Upper lobe of left lung (tissue), 4 donors: Measurements from ENCODE around the gene APOC4.
A peak's percentile ranks its signal among the peaks of the same experiment; 100 is the strongest.

ENCODE experiments used
- POLR2A ChIP-seq, 4 donors: fragments of 450-650 bp; IDR thresholded peaks; one replicate each; pipeline ENCODE4 v1.5.1; 2016 to 2017; ENCODE audit warnings: antibody characterized with exemption in 4 of 4, mild to moderate bottlenecking in 2 of 4
- POLR2AphosphoS5 ChIP-seq, 2 donors: sonication (generic); formaldehyde crosslinking; IDR thresholded peaks; one replicate each; pipeline ENCODE4 v1.5.1; 2017; ENCODE audit warnings: antibody characterized with exemption in 2 of 2
- TF ChIP-seq, protein P1 (sequence below), 6 experiments: fragments of 450-650 bp in 4 of 6; fragments of 200-600 bp in 2 of 6; sonication (generic) in 2 of 6; IDR thresholded peaks; one replicate each; pipeline ENCODE4 v1.5.1; 2016 to 2019; ENCODE audit warnings: antibody characterized with exemption in 6 of 6

DNA sequence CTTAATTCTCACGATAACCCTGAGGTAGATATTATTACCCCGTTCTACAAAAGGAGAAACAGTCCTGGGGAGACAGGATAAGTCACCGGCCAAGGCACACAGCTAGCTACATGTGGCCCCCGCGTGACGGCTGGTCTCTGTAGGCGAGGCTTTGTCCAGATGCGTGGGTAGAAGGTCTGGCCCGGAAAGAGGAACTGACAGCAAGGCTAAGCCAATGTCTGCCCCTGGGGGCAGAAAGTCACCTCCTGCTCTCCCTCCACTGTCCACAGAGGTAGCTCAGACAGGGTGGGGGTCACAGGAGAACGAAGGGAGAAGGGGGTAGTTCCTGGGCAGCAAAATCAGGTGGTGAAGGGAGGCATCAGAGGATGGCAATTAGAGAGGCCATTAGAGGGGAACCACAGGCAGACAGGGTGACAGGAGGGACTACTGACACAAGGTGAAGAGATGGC, 1.8 kb downstream of the APOC4 start:
- TF ChIP-seq POLR2A (IDR thresholded peaks at IDR 0.05) = peak in 1 of 4 donors; percentile 54
- no peak for TF ChIP-seq POLR2AphosphoS5 (IDR thresholded peaks at IDR 0.05)
- TF ChIP-seq, protein P1, sequence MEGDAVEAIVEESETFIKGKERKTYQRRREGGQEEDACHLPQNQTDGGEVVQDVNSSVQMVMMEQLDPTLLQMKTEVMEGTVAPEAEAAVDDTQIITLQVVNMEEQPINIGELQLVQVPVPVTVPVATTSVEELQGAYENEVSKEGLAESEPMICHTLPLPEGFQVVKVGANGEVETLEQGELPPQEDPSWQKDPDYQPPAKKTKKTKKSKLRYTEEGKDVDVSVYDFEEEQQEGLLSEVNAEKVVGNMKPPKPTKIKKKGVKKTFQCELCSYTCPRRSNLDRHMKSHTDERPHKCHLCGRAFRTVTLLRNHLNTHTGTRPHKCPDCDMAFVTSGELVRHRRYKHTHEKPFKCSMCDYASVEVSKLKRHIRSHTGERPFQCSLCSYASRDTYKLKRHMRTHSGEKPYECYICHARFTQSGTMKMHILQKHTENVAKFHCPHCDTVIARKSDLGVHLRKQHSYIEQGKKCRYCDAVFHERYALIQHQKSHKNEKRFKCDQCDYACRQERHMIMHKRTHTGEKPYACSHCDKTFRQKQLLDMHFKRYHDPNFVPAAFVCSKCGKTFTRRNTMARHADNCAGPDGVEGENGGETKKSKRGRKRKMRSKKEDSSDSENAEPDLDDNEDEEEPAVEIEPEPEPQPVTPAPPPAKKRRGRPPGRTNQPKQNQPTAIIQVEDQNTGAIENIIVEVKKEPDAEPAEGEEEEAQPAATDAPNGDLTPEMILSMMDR (IDR thresholded peaks at IDR 0.05) = peak in 1 of 6 experiments; percentile 14
